NCI-H510A treated with DMSO at 0.1 percent for 48 hours (cell line): ENCODE data around the gene CORO2B.

Source experiments
- DNase-seq: peaks from one replicate; lab custom pipeline; 2025; lab: John Stamatoyannopoulos, UW

Gene CORO2B

GRCh38 chr15:68554721-68555678, 23.8 kb upstream of the CORO2B start:
- DNase-seq, result no peak

- DNase-seq, result no peak
These were observed 23.1 kb upstream of the CORO2B start for GRCh38 chr15:68555679-68556037.

DNA sequence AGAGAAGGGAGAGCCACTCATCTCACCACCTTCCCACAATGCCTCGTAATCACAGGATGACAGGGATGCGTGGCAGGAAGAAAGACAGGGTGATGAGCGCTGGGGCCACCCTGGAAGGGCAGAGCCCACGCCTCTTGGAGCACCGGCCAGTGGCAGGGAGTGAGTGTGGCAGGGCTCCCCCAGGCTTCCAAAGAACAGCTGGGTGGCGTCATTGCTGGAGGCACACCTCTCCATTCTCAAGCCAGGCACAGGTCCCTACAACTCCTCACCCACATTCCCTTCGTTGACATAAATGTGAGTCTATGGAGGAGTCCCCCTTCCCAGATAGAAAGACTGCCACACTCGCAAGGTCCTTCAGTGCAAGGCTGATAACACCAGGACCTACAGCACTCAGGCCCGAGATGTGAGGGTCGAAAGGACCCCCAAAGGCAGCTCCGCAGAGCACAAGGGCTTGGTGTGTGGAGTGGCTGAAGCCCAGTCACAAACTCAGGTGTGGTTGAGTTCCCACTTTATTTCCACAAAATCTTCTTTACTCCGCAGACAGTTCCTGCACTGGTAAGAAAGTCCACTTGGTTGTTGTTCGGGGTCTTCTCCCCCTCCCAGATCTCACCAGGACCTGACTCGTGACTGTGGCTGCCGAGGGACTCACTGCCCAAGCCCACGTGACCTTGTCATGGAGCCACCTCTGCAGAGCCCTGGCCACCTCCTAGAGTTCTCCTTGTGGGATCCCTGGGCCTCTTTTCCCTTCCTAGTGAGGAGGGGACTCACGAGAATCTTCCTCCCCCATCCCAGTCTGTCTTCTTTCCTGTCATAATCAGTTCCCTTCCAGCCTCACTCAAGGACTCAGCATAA, 22.4 kb upstream of the CORO2B start:
- DNase-seq, result no peak

GRCh38 chr15:68557469-68558317, 21.1 kb upstream of the CORO2B start:
- no peak for DNase-seq

- no peak for DNase-seq
These were observed 20.2 kb upstream of the CORO2B start for GRCh38 chr15:68558318-68559305.

DNA sequence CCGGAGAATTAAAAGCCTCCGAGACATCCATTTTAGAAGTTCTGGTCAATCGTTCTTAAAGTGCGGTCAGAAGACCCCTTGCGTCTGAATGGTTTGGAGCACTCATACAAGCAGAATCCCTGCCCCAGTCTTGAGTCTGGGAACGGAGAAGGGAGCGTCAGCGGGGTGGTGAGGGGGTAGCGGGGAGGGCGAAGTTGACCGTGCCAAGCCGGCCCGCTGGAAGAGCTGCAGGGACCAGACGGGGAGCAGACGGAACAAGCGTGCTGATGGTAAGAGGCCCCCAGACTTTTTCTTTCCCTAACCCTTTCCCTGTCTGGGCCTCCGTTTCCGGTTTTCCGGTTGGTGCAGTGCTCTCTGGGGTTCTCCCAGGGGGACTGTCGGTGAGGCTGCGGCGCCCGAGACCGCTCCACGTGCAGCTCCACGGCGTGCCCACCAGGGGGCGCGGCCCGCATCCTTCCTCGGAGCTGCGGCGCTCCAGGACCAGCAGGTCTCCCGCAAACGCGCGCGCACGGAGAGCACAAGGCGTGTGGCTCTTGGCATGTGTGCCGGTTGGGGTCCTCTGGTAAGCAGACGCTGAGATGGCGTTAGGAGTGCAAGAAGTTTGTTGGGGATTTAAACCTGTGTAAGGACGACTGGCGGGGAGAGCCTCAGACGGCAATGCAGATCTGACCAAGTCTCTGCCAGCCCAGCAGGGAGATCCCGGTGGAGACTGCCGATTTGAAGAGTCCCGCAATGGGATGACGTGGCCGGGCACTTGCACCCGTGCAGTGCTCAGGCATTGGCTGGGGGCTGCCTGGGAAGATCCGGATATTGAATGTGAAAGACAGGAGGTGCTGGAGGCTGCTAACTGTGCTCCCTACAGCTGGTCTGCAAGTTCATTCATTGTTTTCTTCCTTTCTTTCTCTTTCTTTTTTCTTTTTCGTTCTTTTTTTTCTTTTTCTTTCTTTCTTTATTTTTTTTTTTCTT, 19.2 kb upstream of the CORO2B start:
- DNase-seq, result peak; percentile 62

DNA sequence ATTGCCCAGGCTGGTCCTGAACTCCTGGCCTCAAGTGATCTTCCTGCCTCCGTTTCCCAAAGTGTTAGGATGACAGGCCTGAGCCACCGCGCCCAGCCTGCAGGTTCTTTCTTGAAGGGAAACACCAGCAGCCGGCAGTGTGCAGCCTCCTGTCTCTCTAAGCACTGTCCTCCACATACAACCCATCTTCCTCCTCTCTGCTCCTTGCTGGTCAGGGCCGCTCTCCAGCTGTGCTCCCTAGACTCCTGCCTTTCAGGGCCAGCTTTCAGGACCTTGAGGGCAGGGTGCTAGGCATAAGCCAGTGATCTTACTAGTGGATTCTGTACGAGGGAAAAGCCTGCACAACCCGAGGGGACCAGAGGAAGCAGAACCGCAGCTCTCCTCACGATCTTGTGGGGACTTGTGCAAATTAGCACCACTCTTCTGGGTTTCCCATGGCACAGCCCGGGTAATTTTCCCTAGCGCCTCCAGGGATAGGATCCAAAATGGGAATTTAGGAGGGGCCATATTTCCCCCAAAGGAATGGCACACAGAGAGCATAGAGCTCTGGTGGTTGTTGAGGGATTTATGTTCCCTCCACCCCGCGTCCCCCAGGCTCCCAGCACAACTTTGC, 18.2 kb upstream of the CORO2B start:
- DNase-seq, result no peak

DNA sequence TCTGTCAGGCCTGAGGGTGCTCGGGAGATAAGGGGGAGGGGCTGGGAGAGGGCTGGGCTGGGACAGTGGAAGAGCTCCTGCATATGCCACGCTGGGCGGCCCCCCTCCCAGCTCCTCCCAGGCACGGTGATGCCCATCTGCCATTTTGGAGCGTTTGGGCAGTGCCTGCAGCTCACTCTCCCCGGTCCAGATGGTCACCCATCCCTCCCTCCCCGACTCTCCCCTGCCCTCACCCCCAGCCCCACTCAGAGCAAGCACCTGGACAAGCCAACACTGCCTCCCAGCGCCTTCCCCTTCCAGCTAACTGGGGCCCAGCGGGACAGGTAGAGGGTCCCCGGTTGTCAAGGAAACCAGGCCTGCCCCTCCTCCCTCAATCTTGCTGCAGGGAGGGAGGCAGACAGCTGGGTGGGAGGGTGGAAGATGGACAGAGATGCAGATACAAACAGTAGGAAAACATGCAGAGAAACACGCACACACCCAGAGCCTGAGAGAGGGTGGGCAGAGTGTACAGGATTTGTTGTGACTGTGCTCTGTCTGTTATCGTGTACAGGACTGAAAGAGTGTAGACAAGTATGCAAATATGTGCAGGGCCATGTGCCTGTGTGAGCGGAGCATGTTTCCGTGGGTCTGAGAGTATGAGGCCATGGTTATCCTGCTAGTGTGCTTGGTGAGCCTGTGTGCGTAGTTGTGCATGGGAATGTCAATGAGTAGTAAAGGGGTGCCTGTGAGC, 17.5 kb upstream of the CORO2B start:
- no peak for DNase-seq

GRCh38 chr15:68561901-68562300, 16.9 kb upstream of the CORO2B start:
- no peak for DNase-seq

- no peak for DNase-seq
These were observed 14.6 kb upstream of the CORO2B start for GRCh38 chr15:68564173-68564572.

DNA sequence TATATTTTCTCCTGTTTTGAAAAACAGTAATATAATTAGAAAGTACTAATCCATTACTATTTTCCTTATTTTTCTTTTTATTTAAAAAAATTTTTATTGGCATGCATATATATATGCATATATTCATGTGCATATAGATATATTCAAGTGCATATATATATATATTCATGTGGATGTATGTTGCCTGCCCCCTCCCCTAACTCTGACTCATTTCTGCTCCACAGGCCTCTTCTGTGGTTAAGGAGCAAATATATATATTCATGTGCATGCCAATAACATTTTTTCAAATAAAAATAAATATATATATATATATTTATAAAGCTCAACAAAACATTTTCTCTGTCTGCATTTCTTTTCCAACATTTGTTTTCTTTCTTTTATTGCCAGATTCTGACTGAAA, 13.6 kb upstream of the CORO2B start:
- no peak for DNase-seq

- DNase-seq, result no peak
These were observed 13.1 kb upstream of the CORO2B start for GRCh38 chr15:68565726-68566125.

- no peak for DNase-seq
These were observed 12.3 kb upstream of the CORO2B start for GRCh38 chr15:68566377-68566954.

GRCh38 chr15:68567345-68567744, 11.4 kb upstream of the CORO2B start:
- no peak for DNase-seq

- no peak for DNase-seq
These were observed 7.8 kb upstream of the CORO2B start for GRCh38 chr15:68570974-68571373.

DNA sequence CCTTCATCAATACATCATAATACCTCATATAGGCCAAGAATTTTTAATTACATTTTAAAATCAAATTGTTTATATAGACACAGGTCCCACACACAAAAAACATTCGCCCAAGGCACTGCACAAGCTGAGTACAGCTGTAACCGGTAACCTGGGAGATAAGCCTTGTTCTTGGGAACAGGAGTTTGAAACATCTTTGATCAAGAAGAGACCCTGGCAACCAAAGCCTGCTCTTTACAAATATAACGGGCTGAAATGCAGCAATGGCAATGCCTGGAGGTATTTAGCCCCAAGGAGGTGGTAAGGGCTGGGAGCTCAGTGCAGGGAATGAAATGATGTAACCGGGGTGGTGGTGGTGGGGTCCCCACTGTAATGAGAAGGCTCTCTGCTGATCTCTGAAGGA, 7.2 kb upstream of the CORO2B start:
- no peak for DNase-seq

DNA sequence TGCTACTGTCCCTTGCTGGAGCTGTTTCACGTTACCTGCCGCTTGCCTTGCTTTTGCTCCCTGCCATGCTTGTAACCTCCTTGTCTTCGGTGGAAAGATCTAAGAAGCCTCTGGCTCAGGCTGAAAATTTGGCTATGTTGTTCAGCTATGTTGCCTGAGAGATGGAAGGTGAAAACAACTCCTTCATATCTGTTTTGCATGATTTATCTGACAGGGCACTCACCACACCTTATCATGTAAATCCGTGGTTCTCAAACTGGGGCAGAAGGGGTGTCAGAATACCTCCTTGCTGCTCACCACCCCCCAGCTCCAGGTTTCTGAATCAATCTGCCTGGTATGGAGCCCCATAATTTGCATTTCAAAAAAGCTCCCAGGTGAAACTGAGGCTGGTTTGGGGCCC, 6.5 kb upstream of the CORO2B start:
- DNase-seq, result no peak

- DNase-seq, result no peak
These were observed 5.9 kb upstream of the CORO2B start for GRCh38 chr15:68572921-68573320.
